Activated CD8-positive, alpha-beta memory T cell treated with anti-CD3 and anti-CD28 coated beads for 48 hours (primary cell): ENCODE measurements around the gene OR2J2.
"Not testable (repeated sequence)": the region's sequence is repeated elsewhere in the genome, so short reads cannot be mapped to it uniquely, and the experiment has no call there.

Experiments used
- DNase-seq, 3 experiments: peaks; one replicate each; pipeline ENCODE4 v3.0.0-alpha.2; 2020; ENCODE audit warnings: low read depth in 2 of 3, low spot score in 2 of 3

Gene OR2J2

GRCh38 chr6:29218056-29218455 lies 47.3 kb downstream of the OR2J2 start:
- not testable (repeated sequence) for DNase-seq
